SKM-1 (cell line): Measurements from ENCODE around the gene LPCAT3.

Experiments
- DNase-seq: peaks from one replicate; lab custom pipeline; 2025; ENCODE audit not compliant: unreplicated experiment; lab: John Stamatoyannopoulos, UW

The LPCAT3 gene

GRCh38 chr12:6941267-6941666 lies 77.0 kb downstream of the LPCAT3 start:
- no peak for DNase-seq

GRCh38 chr12:6939191-6939540 lies 79.1 kb downstream of the LPCAT3 start:
- DNase-seq = no peak

- no peak for DNase-seq
Measured at GRCh38 chr12:6938353-6939190, 79.7 kb downstream of the LPCAT3 start.

- DNase-seq = peak; percentile 54
Measured at GRCh38 chr12:6937481-6938352, 80.6 kb downstream of the LPCAT3 start.

GRCh38 chr12:6936636-6937480 lies 81.4 kb downstream of the LPCAT3 start:
- no peak for DNase-seq

GRCh38 chr12:6936194-6936635 lies 82.1 kb downstream of the LPCAT3 start:
- no peak for DNase-seq

GRCh38 chr12:6935371-6936193 lies 82.7 kb downstream of the LPCAT3 start:
- no peak for DNase-seq

- no peak for DNase-seq
Measured at GRCh38 chr12:6934110-6934509, 84.2 kb downstream of the LPCAT3 start.

- DNase-seq = no peak
Measured at GRCh38 chr12:6932766-6933165, 85.5 kb downstream of the LPCAT3 start.

- DNase-seq = no peak
Measured at GRCh38 chr12:6929466-6930452, 88.5 kb downstream of the LPCAT3 start.

GRCh38 chr12:6928703-6929407 lies 89.4 kb downstream of the LPCAT3 start:
- no peak for DNase-seq

- no peak for DNase-seq
Measured at GRCh38 chr12:6928022-6928702, 90.1 kb downstream of the LPCAT3 start.

- no peak for DNase-seq
Measured at GRCh38 chr12:6927379-6928021, 90.8 kb downstream of the LPCAT3 start, which contains the start of gene ATN1. TSS of gene ATN1 (plus strand) at chr12:6927959. CDS start at chr12:6934002, 6,043 bp downstream.
